ENCODE data around the gene MCU. TPM values are rescaled to one million over a fixed set of nuclear protein-coding genes. Genes with fewer than 3 reads are reported as not detected.

Gene MCU
- total and polyA plus RNA-seq, 2 of the 4 experiments (the other 2 are of a cell fraction) = 36.2 to 36.7 TPM

- CTCF ChIA-PET = no interaction called here
- no peak overlapping the region for H2BK15ac ChIP-seq (ENCODE audit: low read depth, low read length)
- no peak for DNase-seq
- no peak for TF ChIP-seq CHD1 (IDR thresholded peaks at IDR 0.05; ENCODE audit: low read depth, low read length)
- no peak for TF ChIP-seq RFX5 (IDR thresholded peaks at IDR 0.05; ENCODE audit: low read depth, low read length)
- TF ChIP-seq CTCF (conservative IDR thresholded peaks at IDR 0.05; ENCODE audit: low read depth, low read length) = no peak
- no peak for TF ChIP-seq USF2 (IDR thresholded peaks at IDR 0.05; ENCODE audit: low read depth, low read length)
- TF ChIP-seq MXI1 (IDR thresholded peaks at IDR 0.05; ENCODE audit: borderline replicate concordance, low read depth, low read length) = no peak
- no peak for TF ChIP-seq FOS (IDR thresholded peaks at IDR 0.05; ENCODE audit: low read depth, low read length)
- TF ChIP-seq SMC3 (IDR thresholded peaks at IDR 0.05; ENCODE audit: low read depth, low read length) = no peak
- TF ChIP-seq RCOR1 (IDR thresholded peaks at IDR 0.05; ENCODE audit: insufficient replicate concordance, low read length) = no peak
- no peak for TF ChIP-seq CEBPB (IDR thresholded peaks at IDR 0.05; ENCODE audit: low read depth, low read length)
- TF ChIP-seq ELK1 (IDR thresholded peaks at IDR 0.05; ENCODE audit: borderline replicate concordance, low read depth, low read length) = no peak
- no peaks in the 10 kb centered on the region for H3K9me3 ChIP-seq (ENCODE audit: control insufficient read depth, insufficient read depth, low read length)
- H2AK5ac ChIP-seq (ENCODE audit: low read depth, low read length) = no peak overlapping the region
- H3K23ac ChIP-seq (ENCODE audit: low read depth, low read length) = no peak overlapping the region
- in situ Hi-C loops (cut with MboI; ENCODE audit: low sequenced_read_pairs) = no loop called here
- no TSS peak for BruUV-seq (replicated peaks)
- H4K8ac ChIP-seq (ENCODE audit: low read depth in 2 of 2, low read length in 2 of 2) = no peak overlapping the region
- peaks cover 3% of the 10 kb centered on the region for H3K36me3 ChIP-seq (ENCODE audit: control insufficient read depth, insufficient read depth, low read length)
- H3K56ac ChIP-seq (ENCODE audit: extremely low read depth, insufficient read depth, low read length) = no peak overlapping the region
- H4K20me1 ChIP-seq (ENCODE audit: insufficient read depth, low read length) = no peaks in the 10 kb centered on the region
- ATAC-seq (ENCODE audit: low read depth) = no peak
- H2BK5ac ChIP-seq (ENCODE audit: low read depth, low read length, poor library complexity, severe bottlenecking) = no peak overlapping the region
- no peak overlapping the region for H2AFZ ChIP-seq (replicated peaks; ENCODE audit: low read length, poor library complexity)
- H3K14ac ChIP-seq (replicated peaks; ENCODE audit: low read depth, low read length) = no peak overlapping the region
- no peak overlapping the region for H4K5ac ChIP-seq (ENCODE audit: low read depth, low read length)
- H3K4me1 ChIP-seq (ENCODE audit: control insufficient read depth, insufficient read depth, low read length) = no peaks in the 10 kb centered on the region; the same call in 1 of the 2 replicates
- WGBS, 2 experiments (ENCODE audit: extremely low coverage in 2 of 2, insufficient read length in 1 of 2) = no CpG with 5 or more reads among the region's 1 CpG
- intact Hi-C loops (cut with micrococcal nuclease) = no loop called here
- POLR2A ChIA-PET (ENCODE audit: unreplicated experiment) = no interaction called here
- dilution Hi-C loops (cut with HindIII; ENCODE audit: low sequenced_read_pairs, unreplicated experiment) = no loop called here
- H3K18ac ChIP-seq (ENCODE audit: low read depth, low read length) = no peak overlapping the region
- H3K9ac ChIP-seq (ENCODE audit: low read depth, low read length) = no peak overlapping the region
- H3K4me3 ChIP-seq (ENCODE audit: insufficient read depth, low read depth, low read length) = no peak overlapping the region
- H2BK120ac ChIP-seq (ENCODE audit: low read depth, low read length) = no peak overlapping the region
- no peak overlapping the region for H2AK9ac ChIP-seq (replicated peaks; ENCODE audit: low read depth, low read length, poor library complexity)
- no peak overlapping the region for H4K91ac ChIP-seq (ENCODE audit: insufficient read depth, low read depth, low read length)
- 0 out of 2 replicates have a peak, but pooled peaks cover 5% of the 10 kb centered on the region for H3K9me1 ChIP-seq (ENCODE audit: insufficient read depth, low read length)
- no peak overlapping the region for H2BK20ac ChIP-seq (ENCODE audit: low read depth, low read length)
- H3K27ac ChIP-seq (ENCODE audit: insufficient read depth, low read length) = no peak overlapping the region
- H3K4me2 ChIP-seq (ENCODE audit: low read depth, low read length) = no peak overlapping the region
- H3K4ac ChIP-seq (ENCODE audit: low read depth, low read length) = no peak overlapping the region
- no peaks in the 10 kb centered on the region for H3K79me1 ChIP-seq (ENCODE audit: low read depth in 1 of 2, low read length in 2 of 2)
- H3K27me3 ChIP-seq (ENCODE audit: control insufficient read depth, insufficient read depth, low read length) = no peaks in the 10 kb centered on the region
These were observed 194.7 kb downstream of the MCU start for GRCh38 chr10:72886621-72887020.

Data from IMR-90 (cell line).